Measurements from ENCODE around the gene TPBGL.
A peak's percentile ranks its signal among the peaks of the same experiment; 100 is the strongest.
"Not testable (repeated sequence)": the region's sequence is repeated elsewhere in the genome, so short reads cannot be mapped to it uniquely, and the experiment has no call there.

TPBGL gene

DNA sequence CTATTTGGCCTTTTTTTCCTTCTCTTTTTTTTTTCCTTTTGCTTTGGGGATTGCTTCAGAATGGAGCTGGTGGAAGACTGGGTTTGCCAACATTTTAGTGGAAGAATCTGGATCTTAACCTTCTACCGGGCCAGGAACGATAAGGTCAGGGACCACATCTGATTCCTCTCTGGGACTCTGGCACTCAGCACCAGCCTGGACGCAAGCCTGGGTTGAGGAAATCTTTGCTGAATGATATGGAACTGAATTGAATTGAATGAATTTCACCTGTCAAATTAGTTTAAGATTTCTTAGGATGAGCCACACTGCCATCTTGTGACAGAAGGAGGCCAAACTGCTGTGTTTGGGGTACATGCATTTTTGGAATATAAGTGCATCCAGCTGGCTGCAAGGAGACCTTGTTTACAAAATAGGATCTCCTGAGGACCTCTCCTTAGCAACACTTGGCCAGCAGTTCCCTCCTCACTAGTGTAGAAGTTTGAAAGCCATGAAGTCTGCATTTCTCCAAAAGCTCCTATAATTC is 30.4 kb downstream of the TPBGL start:
- DNase-seq (ENCODE audit: low read depth): no peak
- TF ChIP-seq, protein P1, sequence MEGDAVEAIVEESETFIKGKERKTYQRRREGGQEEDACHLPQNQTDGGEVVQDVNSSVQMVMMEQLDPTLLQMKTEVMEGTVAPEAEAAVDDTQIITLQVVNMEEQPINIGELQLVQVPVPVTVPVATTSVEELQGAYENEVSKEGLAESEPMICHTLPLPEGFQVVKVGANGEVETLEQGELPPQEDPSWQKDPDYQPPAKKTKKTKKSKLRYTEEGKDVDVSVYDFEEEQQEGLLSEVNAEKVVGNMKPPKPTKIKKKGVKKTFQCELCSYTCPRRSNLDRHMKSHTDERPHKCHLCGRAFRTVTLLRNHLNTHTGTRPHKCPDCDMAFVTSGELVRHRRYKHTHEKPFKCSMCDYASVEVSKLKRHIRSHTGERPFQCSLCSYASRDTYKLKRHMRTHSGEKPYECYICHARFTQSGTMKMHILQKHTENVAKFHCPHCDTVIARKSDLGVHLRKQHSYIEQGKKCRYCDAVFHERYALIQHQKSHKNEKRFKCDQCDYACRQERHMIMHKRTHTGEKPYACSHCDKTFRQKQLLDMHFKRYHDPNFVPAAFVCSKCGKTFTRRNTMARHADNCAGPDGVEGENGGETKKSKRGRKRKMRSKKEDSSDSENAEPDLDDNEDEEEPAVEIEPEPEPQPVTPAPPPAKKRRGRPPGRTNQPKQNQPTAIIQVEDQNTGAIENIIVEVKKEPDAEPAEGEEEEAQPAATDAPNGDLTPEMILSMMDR (IDR thresholded peaks at IDR 0.05; ENCODE audit: low read depth, low read length, missing control alignments): peak; percentile 41
- no peak overlapping the region for H3K4me3 ChIP-seq (ENCODE audit: low read depth, low read length)

DNA sequence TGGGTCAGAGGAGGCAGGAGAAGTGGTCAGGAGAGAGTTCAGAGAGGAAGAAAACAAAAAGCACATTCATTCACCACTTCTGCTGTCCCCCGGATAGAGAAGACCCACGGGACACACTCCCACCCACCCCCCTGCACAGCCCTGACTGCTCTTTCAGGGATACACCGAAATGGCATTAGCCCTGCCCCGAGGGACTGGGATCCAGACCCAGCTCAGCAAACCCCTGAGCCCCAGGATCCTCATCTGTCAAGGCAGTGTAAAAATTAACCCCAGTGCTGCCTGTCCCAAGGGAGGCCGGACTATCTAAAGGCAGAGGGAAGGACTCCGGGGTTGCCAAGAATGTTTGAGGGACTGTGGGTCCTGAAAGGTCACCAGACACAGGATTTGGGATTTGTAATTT is 31.2 kb downstream of the TPBGL start:
- no peak overlapping the region for H3K4me3 ChIP-seq (ENCODE audit: low read depth, low read length)
- no peak for DNase-seq (ENCODE audit: low read depth)
- TF ChIP-seq, protein P1 (IDR thresholded peaks at IDR 0.05; ENCODE audit: low read depth, low read length, missing control alignments): no peak

DNA sequence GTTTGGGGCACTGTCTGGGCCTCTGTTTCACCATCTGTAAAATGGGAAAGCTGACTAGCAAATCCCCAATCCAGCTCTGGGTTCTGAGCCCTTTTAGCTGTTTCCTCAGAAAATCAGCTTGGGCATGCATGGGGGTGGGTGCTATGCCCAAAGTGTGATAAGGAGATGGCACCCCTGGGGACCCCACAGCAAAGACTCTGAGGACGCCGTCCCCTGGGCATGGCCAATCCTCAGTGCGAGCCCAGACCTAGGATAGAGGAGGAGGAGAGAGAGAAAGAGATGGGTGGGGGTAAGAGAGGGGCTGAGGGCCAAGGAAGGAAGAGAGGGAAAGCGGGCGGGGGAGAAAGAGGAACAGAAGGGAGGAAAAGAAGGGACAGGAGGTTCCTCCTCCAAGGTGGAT is 31.8 kb downstream of the TPBGL start:
- no peak for DNase-seq (ENCODE audit: low read depth)
- TF ChIP-seq, protein P1 (IDR thresholded peaks at IDR 0.05; ENCODE audit: low read depth, low read length, missing control alignments): no peak
- no peak overlapping the region; the same call in 1 of the 2 replicates for H3K4me3 ChIP-seq (ENCODE audit: low read depth, low read length)

DNA sequence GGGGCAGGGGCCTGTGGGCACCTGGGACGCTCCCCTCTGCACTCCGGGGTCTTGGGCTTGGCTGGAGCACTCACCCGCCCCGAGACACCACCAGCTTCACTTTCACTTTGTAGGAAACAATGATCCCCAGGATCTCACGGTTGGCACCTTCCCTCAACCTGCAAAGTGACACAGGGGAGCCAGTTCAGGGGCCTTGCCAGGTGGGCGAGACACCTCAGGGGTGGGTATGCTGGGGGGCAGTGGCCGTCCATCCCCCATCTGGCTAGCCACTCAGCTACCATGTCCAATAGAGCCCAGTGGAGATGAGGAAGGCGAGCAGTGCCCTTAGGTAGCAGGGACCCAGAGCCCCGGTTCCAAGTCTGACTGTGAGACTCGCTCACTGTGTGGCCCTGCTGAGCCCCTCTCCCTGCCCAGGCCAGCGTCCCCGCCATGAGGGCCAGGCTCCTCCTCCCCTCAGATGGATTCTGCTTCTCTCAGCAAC is 32.3 kb downstream of the TPBGL start:
- H3K4me3 ChIP-seq (ENCODE audit: low read depth, low read length): no peak overlapping the region; the same call in 1 of the 2 replicates
- DNase-seq (ENCODE audit: low read depth): no peak
- TF ChIP-seq, protein P1 (IDR thresholded peaks at IDR 0.05; ENCODE audit: low read depth, low read length, missing control alignments): no peak

DNA sequence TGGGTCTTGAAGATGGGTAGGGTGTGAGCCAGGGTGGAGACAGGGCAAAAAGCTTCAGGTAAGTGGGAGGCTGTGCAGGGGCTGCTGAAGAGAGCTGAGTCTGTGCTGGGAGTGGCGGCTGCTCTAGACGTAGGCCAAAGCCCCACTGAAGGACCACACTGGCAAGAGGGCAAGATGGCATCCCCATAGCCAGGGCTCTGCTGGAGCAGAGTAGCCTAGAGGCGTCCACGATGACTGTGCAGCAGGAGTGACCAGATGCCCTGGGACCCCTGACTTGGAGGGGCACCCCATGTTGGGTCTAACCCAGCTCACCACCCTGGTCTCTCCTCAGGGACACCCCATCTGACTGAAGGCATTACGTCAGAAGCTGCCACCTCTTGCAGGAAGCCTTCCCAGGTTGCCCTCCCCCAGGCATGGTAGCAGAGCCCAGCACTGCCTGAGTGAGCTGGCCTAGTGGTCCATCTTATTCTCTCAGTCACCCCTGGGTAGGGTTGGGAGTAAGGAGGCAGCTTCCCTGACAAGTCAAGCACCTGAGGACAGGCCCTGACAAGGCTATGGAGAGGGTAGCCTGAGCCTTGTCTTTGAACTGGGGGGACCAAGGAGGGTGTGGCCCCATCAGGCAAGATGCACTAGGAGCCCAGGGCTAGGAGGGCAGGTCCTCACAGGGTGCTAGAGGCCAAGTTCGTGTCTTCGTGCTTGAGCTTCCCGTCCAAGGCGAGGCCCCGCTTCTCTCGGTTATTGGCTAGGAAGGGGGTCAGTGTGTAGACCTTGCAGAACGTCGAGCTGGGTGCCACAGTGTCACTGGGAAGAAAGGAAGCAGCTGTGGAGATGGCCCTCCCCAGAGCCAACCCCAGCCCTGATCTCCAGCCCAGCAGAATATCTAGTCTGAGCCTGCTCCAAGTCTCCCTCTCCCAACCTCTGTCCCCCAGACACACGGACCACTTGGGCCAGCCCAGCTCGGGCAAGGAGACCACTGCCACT is 33.1 kb downstream of the TPBGL start:
- TF ChIP-seq, protein P1 (IDR thresholded peaks at IDR 0.05; ENCODE audit: low read depth, low read length, missing control alignments): no peak
- H3K4me3 ChIP-seq (ENCODE audit: low read depth, low read length): no peak overlapping the region
- DNase-seq (ENCODE audit: low read depth): no peak

DNA sequence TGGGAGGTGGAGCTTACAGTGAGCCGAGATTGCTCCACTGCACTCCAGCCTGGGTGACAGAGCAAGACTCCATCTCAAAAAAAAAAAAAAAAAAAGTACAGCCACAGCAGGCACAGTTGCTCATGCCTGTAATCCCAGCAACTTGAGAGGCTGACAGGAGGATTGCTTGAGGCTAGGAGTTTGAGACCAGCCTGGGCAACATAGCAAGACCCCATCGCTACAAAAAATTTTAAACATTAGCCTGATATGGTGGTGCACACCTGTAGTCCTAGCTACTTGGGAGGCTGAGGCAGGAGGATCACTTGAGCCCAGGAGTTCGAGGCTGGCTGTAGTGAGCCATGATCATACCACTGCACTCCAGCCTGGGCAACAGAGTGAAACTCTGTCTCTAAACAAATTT is 34.1 kb downstream of the TPBGL start:
- H3K4me3 ChIP-seq (ENCODE audit: low read depth, low read length); DNase-seq (ENCODE audit: low read depth): not testable (repeated sequence)

DNA sequence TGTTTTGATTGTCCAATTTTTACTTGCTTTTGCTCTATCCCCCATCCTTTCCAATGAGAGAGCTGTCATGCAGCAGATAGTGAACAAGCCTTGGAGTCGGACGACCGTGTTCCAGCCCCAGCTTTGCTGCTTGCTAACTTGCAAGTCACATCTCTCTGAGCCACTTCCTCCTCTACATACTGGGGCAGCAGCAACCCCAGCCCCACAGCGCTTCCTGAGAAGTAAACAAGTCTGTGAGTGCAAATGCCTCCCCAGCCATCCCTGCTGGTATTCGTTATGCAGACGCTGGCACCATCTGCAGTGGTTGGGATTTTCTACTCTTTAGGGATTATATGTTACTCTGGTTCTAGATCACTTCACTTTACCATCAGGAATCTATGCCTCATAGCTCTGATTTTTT is 35.0 kb downstream of the TPBGL start:
- DNase-seq (ENCODE audit: low read depth): no peak
- H3K4me3 ChIP-seq (ENCODE audit: low read depth, low read length): no peak overlapping the region
- TF ChIP-seq, protein P1 (IDR thresholded peaks at IDR 0.05; ENCODE audit: low read depth, low read length, missing control alignments): no peak

Data from GM12864 (cell line).